Stimulated activated CD4-positive, alpha-beta T cell treated with anti-CD3 and anti-CD28 coated beads, Interleukin-1b, Interleukin-23, amount 100 ng/mL, for 4 hours (primary cell): Measurements from ENCODE around the gene WIZ.
A peak's percentile ranks its signal among the peaks of the same experiment; 100 is the strongest.

Source experiments
- DNase-seq, 2 donors: peaks; one replicate each; pipeline ENCODE4 v3.0.0-alpha.2; 2020; ENCODE audit warnings: low read depth in 2 of 2

Gene WIZ

GRCh38 chr19:15378534-15379082, 71.1 kb downstream of the WIZ start:
- DNase-seq: peak; percentile 25 to 34

- DNase-seq: no peak
These were observed 74.8 kb downstream of the WIZ start for GRCh38 chr19:15374796-15375440.

- DNase-seq: no peak
These were observed 75.6 kb downstream of the WIZ start for GRCh38 chr19:15374105-15374651.

- no peak for DNase-seq
These were observed 76.1 kb downstream of the WIZ start for GRCh38 chr19:15373644-15374043.

GRCh38 chr19:15372891-15373301, 76.9 kb downstream of the WIZ start:
- DNase-seq: no peak

GRCh38 chr19:15372470-15372869, 77.3 kb downstream of the WIZ start:
- DNase-seq: no peak

GRCh38 chr19:15371786-15372380, 77.9 kb downstream of the WIZ start:
- no peak for DNase-seq

- no peak for DNase-seq
These were observed 78.6 kb downstream of the WIZ start for GRCh38 chr19:15371119-15371518.
